Measurements from ENCODE around the gene MAPK11. TPM values are rescaled to one million over a fixed set of nuclear protein-coding genes. Genes with fewer than 3 reads are reported as not detected.

Gene MAPK11
- total and polyA plus RNA-seq, 8 donors = 0.29 to 13.6 (median 8.9) TPM; not detected in 1

- DNase-seq = peak in 1 of 2 donors; percentile 58
- Histone ChIP-seq H3K27me3 (peaks cover 0 to 6% (median 0%) of the 10 kb centered on the region in 3 donors), H3K4me1 (peaks cover 40 to 55% (median 52%) of the 10 kb centered on the region in 4 donors), H3K36me3 (peaks cover 0 to 12% (median 4%) of the 10 kb centered on the region in 4 donors), H3K27ac (peak overlapping the region; percentile 75 to 96 (median 94)), H3K9me3 (no peaks in the 10 kb centered on the region), H3K4me3 (peak overlapping the region in 2 of 4 donors; percentile 9 to 88)
- WGBS, 5 donors = 40 to 49% (median 44%) methylated on average over 13 to 19 of the region's 19 CpGs
- TF ChIP-seq CTCF (IDR thresholded peaks at IDR 0.05) = no peak
- intact Hi-C loops (cut with DNase I; ENCODE audit: low total_unique reads) = no loop called here
These were observed 37.9 kb upstream of the MAPK11 start for GRCh38 chr22:50307890-50308596.

GRCh38 chr22:50306753-50307749 lies 36.9 kb upstream of the MAPK11 start, which contains the start of gene PLXNB2:
Gene PLXNB2 (minus strand): TSS chr22:50307646. CDS start chr22:50290584, 17,062 bp downstream.
- 0 to 2% (median 0%) methylated on average over 8 to 100 of the region's 105 CpGs for WGBS, 5 donors
- intact Hi-C loops (cut with DNase I; ENCODE audit: low total_unique reads) = no loop called here
- Histone ChIP-seq H3K9me3 (no peaks in the 10 kb centered on the region), H3K4me3 (peak within 1 kb of the TSS; percentile 84 to 94 (median 87)), H3K27ac (peak within 1 kb of the TSS; percentile 94 to 96 (median 95)), H3K36me3 (peaks cover 0 to 9% (median 3%) of the 10 kb centered on the region in 4 donors), H3K27me3 (peaks cover 0 to 6% (median 0%) of the 10 kb centered on the region in 3 donors), H3K4me1 (peaks cover 49 to 65% (median 62%) of the 10 kb centered on the region in 4 donors)
- TF ChIP-seq POLR2AphosphoS5 (IDR thresholded peaks at IDR 0.05) (peak in 2 of 3 donors; percentile 85 to 87), CTCF (IDR thresholded peaks at IDR 0.05) (no peak)
- peak; percentile 84 to 96 for DNase-seq

- intact Hi-C loops (cut with DNase I; ENCODE audit: low total_unique reads) = no loop called here
- TF ChIP-seq POLR2A (IDR thresholded peaks at IDR 0.05) (no peak), POLR2AphosphoS5 (IDR thresholded peaks at IDR 0.05) (peak; percentile 33 to 90 (median 73))
- peak; percentile 88 to 90 for DNase-seq
- Histone ChIP-seq H3K36me3 (peaks cover 0 to 3% (median 0%) of the 10 kb centered on the region in 4 donors), H3K4me3 (peak overlapping the region; percentile 84 to 94 (median 87)), H3K27me3 (peaks cover 0 to 6% (median 0%) of the 10 kb centered on the region in 3 donors), H3K9me3 (no peaks in the 10 kb centered on the region), H3K4me1 (peaks cover 60 to 75% (median 72%) of the 10 kb centered on the region in 4 donors), H3K27ac (peak overlapping the region; percentile 94 to 96 (median 95))
- WGBS, 5 donors = 3 to 7% (median 3%) methylated on average over 16 to 21 of the region's 21 CpGs
These were observed 35.9 kb upstream of the MAPK11 start for GRCh38 chr22:50305923-50306566.

- peaks cover 0 to 6% (median 0%) of the 10 kb centered on the region in 4 donors for H3K36me3 ChIP-seq
- H3K4me3 ChIP-seq = peak overlapping the region; percentile 84 to 94 (median 87)
- peak overlapping the region; percentile 94 to 96 (median 95) for H3K27ac ChIP-seq
These were observed 35.3 kb upstream of the MAPK11 start for GRCh38 chr22:50305393-50305922.

More at GRCh38 chr22:50305393-50305922, 35.3 kb upstream of the MAPK11 start:
- H3K9me3 ChIP-seq = no peaks in the 10 kb centered on the region
- 28 to 47% (median 41%) methylated on average over 6 to 14 of the region's 14 CpGs for WGBS, 5 donors
- intact Hi-C loops (cut with DNase I; ENCODE audit: low total_unique reads) = no loop called here
- peaks cover 65 to 81% (median 78%) of the 10 kb centered on the region in 4 donors for H3K4me1 ChIP-seq
- DNase-seq = no peak
- peaks cover 0 to 6% (median 0%) of the 10 kb centered on the region in 3 donors for H3K27me3 ChIP-seq
- TF ChIP-seq POLR2AphosphoS5 (IDR thresholded peaks at IDR 0.05) (no peak), POLR2A (IDR thresholded peaks at IDR 0.05) (no peak), EP300 (IDR thresholded peaks at IDR 0.05) (no peak), CTCF (IDR thresholded peaks at IDR 0.05) (no peak)
